H9 (cell line): Measurements from ENCODE around the gene ADAMTSL3. TPM values are rescaled to one million over a fixed set of nuclear protein-coding genes. Genes with fewer than 3 reads are reported as not detected.

Source experiments
- total RNA-seq: library from RNA; stranded (reverse); gene quantifications from 2 replicates; pipeline ENCODE4 v1.2.1, GENCODE V29; 2021

ADAMTSL3 gene
- total RNA-seq, 1 experiment from 2014 or later = 0.39 TPM

Other genes with a start within 250 kb of the ADAMTSL3 start
- gene SH3GL3, start 206.8 kb upstream of the ADAMTSL3 start, total RNA-seq = 11.0 and 11.2 TPM in 2 replicates